HG03060 (cell line): ENCODE measurements around the gene EGLN1.

Source experiments
- ATAC-seq: cut with Tn5 transposase; IDR thresholded peaks from one replicate; pipeline ENCODE4 v1.9.1; 2021; ENCODE audit warnings: low read depth, moderate number of reproducible peaks; ENCODE audit not compliant: unreplicated experiment

The EGLN1 gene

DNA sequence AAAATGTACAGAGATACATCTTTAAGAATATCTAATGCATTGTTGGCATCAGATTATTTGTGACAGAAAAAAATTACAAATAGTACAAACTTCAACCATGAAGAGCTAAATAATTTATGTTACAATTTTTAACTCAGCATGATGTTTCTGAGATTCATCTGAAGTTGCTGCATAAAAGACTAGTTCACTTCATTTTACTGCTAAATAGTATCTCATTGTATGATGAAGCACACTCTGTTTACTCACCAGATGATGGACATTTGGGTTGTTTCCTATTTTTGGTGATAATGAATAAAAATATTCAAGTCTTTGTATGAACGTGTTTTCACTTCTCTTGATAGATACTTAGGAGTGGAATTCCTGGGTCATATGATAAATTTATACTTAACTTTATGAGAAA is 20.6 kb downstream of the EGLN1 start:
- no peak for ATAC-seq

DNA sequence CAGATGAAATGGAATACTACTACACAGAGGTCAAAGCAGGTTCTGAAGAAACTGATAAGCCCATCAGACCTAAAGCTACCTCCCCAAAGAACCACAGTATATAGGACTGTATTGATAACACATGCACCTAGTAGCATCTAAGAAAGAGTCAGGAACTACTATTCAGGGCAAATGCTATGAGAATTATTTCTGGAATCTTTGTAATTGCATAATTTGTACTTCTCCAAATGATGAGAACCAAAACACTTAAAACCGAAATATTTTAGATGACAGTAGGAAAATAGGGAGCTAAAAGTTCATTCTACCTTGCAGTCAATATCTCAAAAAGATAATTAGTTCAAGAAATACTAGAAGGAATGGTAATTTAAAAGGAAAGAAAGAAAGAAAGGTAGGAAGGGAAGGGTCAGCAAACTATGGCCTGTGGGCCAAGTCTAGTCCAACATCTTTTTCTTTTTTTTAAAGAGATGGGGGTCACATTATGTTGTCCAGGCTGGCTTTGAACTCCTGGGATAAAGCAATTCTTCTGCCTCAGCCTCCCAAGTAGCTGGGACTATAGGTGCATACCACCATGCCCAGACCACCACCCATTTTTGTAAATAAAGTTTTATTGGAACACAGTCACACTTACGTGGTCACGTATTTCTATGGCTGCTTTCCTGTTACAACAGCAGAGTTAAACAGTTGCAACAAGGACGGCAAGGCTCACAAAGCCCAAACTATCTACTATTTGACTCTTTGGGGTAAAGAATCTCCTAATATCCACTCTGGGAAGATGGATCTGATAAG is 24.0 kb downstream of the EGLN1 start:
- no peak for ATAC-seq

DNA sequence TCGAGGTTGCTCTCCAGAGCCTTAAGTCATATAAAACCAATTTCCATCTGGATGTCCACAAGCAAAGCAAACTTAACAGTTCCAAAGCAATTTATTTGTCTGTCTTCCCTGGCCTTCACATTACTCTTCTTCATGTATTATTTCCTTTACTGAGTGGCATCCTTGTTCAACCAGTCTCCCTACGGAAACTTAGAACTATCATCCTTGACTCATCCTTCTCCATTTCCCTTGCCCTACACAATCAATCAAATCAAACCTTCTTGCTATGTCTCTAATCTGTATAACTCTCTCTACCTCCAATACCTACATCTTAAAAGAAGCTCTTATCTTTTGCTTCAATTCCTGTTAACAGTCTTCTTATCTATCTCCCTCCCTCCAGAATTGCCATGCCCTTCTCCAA is 25.4 kb downstream of the EGLN1 start:
- no peak for ATAC-seq

DNA sequence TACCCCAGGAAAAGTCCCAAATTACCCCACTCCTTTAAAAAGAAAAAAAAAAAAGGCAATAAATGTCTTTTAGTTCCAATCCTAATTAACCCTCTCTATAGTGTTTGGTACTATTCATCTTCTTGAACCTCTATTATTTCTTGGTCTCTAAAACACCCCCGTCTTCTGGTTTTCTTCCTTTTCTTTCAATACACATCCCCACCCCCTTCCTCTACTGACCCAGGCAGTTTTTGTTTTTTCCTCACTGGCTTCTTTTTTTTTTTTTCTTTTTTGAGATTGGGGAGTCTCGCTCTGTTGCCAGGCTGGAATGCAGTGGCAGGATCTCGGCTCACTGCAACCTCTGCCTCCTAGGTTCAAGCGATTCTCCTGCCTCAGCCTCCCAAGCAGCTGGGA is 26.1 kb downstream of the EGLN1 start:
- no peak for ATAC-seq

DNA sequence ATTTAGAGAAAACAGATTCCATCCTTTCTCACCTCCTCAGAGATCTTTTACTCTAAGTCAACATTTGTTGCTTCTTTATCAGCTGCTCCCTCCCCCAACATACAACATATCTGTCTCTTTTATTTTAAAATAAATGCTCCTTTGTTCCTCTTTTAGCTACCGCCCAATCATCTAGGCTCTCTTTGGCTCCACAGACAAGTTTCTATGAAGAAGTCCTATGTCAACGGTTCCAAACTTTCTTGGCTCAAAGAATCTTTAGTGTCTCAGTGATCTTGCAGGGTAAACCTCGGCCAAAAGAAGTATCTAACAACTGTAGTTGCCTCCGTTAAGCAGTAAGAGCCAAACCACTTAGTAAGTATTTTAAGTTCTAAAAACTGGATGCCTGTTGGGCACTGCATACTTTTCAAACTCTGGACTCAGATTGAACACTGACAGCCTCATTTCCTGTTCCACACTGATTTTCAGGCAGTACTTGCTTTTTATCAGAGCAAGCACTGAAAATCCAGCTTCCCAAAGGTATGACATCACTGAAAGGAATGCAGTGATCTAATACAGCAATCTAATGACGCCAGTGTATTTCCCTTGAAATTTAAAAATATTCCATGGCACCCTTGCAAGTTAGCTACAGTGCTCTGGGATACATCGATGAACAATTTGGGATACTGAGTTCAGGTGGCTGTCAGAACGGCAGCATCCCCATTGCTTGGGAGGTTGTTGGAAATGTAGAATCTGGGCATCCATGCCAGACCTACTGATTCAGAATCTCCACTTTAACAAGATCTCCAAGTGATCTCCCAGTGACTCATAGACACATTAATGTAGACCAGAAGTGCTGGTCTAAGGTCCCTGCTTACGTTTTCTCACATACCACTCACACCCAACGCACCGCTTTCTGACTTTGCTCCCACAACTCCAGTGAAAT is 26.8 kb downstream of the EGLN1 start:
- ATAC-seq = no peak

DNA sequence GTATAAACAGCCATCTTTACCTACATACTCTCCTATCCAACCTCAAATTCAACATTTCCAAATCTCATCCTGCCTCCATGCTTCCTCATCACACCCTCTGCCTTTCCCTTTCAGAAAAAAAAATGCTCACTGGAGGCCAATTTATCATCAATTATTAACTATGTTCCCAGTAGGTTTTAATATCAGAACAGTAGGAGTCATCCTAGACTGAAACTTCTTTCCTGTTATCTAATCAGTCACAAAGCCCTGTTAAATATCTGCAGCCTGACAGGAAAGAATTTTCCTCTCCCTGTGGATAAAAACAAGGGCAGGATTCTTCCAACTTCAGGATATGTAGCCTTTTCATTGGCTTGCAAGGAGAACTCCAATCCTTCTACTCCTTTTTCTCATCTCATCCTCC is 28.4 kb downstream of the EGLN1 start:
- ATAC-seq = no peak

DNA sequence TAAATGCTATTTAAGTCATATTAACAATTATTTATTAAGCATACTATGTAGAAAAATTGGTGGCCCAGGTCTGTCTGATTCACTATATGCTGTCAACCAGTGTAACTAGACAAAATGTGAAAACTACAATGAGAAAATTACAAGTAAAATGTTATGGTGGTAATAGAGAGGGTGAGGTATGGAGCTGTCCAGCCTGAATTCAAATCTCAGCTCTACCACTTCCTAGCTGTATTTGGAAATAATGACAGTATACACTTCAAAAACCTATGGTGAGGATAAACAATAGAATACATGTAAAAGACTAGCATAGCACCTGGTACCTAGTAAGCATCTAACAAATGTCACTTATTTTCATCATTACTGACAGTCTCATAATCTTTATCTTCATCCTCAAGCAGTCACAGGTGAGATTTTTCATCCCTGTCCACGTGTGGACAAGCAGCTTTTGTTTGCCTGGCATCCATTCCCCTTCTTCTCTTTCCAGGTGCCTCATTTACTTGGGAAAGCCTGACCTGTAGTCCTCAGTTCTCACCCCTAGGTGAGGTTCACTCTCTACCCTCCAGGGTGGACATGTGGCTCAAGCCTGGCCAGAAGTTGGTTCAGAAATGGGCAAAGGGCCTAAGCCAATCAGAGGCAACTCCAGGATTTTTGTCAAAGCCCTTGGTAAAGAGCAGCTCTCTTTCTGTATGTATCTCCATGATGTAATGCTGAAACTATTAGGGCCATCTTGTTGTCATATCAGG is 29.5 kb downstream of the EGLN1 start:
- no peak for ATAC-seq

DNA sequence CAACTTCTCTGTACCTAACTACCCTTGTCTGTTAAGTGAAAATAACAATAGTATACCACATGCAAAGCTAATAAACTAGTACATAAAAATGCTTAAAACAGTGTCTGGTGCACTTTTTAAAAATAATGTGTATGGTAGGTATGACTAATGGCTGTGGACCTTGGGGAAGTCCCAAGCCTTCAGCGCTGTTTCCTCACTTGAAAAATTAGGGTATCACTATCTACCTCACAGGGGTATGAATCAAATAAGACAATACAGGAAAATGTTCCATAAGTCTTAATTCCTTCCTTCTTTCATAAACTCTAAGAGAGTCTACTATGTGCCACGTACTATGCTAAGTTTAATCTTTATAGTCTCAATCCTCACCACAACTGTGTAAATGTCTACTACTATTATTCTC is 32.0 kb downstream of the EGLN1 start:
- no peak for ATAC-seq

DNA sequence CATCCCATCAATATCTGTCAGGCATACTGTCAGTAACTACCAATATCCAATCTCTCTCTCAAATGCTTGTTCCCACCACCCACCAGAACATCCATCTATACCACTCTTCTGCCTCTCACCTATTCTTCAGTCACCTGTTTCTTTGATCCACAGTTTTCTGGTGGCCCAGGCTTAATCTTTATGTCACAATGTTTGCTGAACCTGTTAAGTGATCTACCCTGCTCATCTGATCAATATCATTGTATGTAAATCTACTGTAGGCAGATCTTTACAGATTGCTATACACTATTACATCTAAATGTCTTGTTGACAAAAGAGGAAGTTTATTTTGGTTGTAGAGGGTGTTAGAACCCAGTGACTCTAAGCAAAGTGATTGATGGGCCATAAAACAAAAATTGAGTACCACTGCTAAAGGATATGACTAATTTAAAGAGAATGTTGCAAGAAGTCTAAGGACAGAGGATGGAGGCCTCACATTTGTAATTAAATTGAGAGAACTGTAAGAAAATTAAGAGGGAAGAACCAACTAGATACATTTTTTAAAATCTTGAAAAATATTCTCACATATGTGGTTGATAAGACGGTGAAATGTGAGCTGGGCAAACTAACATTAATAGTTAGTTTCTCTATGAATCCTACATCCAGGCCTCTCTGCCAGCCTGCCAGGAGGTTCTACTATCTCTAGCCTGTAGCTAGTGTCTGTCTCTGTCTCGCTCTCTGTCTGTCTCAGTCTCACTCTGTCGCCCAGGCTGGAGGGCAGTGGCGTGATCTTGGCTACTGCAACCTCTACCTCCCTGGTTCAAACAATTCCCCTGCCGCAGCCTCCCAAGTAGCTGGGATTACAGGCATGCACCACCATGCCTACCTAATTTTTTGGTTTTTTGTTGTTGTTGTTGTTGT is 34.1 kb downstream of the EGLN1 start:
- ATAC-seq = no peak

DNA sequence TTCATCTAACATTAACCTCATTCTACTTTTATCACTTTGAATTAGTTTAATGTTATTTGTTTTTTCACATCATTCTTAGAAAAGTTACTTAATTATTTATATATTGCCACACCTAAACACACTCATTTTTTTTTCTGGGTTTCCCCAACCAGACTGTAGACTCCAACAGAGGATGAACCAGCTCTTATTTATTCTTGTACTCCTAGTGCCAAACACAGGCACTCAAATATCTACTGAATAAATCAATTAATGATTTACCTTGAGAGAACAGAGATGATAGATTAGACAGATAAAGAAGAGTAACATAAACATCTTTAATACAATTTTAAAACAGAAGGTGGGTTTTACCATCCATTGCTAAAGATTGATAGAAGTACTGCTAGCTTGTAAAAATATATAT is 35.6 kb downstream of the EGLN1 start:
- ATAC-seq = no peak

DNA sequence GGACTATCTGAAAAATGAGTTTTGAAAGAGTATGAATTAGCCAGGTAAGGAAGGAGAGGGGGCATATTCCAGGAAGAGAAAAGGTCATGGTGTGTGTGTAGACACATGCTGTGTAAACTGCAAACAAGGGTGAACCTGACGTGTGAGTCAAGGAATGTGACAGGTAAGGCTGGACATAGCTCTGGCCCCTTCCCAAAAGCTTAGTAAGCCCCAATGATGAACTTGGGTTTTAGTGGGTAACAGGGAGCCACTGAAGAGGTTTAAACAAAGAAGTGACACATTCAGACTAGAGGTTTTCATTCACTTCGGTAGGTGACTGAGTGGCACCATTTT is 36.7 kb downstream of the EGLN1 start:
- ATAC-seq = no peak

DNA sequence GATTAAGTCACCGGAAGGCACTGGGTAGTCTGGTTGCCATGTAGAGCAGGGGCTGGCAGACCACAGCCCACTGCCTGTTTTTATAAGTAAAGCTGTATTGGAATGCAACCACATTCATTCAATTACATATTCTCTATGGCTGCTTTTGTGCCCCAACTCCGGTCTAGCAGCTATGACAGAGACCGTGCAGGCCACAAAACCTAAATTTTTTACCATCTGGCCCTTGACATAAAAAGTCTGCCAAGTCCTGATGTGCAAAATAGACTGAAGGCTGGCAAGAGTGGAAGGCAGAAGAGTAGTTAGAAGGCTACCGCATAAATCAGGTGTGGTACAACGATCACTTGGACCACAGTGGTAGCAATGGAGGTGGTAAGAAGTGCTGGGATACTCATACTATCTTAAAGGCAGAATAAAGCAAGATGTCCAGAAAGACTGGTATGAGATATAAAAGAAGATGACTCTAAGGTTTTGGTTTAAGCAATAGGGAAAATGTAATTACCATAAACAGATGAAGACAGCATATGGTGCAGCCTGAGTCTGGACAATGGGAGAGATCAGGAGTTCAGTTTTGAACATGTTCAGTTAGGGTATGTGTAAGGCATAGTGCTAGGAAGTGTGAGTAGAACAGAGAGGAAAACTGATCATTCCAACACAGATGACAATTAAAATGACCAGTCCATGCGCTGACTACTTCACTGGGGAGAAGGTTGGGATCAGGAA is 37.2 kb downstream of the EGLN1 start:
- no peak for ATAC-seq

DNA sequence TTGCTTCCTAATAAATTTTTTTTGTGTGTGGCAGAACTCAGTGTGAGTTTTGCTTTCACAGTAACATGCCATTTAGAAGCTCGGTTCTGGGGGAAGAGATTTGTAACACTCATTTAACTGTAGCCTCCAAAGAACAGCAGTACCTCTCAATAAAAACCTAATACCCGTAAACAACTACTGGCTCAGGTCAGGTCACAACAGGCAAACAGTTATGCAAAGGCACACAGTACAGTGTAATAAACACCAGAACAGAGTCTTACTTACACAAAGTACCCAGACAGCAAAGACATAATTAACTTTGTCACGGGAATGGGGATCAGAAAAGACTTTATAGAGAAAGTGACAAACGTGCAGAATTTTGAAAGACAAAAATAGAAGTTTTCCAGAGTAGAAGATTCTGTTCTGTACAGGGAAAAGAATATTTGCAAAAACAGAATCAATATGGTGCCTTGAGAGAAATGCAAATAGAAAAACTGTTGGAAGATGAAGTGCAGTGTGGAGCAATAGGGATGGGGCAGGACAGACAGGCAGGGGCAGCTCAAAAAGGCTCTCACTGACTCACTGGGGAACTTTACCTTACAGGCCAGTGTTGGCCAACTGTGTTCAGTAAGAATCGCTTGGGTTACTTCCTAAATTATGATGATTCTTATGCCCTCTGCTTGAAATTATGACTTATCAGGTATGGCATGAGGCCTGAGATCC is 38.8 kb downstream of the EGLN1 start:
- no peak for ATAC-seq

DNA sequence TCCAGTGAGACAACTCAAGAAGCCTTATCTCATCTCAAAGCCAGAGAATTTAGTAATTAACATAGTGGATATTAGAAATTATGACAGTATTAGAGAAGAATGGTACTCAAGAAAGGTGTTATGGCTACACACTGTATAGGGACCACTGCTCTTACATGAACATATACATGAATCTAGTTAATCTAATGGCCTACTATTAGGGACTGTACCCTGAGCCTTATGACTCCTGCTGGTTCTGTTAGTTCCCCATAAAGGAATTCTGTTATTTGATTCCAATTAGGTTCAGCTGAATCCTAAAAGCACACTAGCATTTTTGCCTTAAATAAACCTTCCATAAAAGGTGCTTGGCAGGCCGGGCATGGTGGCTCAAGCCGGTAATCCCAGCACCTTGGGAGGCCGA is 39.7 kb downstream of the EGLN1 start:
- ATAC-seq = no peak

DNA sequence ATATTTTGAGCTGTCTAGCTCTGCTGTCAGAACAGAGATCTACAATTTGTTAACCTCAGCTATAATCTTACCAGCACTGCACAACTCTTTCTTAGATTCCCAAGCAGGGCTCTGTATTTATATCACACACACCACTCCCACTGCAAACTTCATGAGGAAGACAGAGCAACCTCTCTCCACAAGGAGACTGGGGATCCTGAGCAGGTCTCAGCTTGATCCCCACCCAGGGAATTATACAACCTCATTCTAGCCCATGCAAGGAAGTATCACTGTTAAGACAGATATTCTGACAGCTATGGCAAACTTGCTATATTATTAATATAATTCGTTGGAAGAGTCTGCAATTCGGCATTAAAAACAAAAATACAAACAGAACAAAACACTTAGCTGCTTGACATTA is 40.4 kb downstream of the EGLN1 start:
- no peak for ATAC-seq

DNA sequence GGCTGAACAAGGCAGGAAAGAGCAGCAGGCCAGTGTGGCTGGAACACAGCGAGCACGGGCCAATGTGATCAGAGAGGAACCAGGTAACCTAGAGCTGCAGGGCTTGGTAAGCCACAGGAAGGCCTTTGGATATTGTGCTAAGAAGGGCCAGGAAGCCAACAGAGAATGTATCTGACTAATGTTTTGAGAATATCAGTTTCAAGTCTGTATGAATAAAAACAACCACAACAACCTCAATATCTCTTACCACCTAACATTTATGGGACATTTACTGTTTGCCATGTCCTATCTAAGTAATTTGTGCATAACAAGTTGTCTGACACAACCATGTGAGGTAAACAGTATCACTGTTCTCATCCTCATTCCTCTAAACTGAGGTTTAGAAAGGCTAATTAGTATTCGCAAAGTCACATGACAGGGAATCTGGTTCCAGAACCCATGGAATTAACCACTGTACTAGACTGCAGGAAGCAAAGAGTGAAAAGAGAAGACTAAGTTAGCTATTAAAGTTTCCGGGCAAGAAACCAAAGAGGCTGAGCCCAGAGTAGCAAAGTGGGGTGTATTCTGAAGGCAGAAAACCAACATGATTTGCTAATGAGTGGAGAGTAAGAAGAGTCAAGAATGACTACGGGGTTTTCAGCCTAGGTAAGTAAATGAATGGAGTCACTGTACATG is 45.1 kb downstream of the EGLN1 start:
- ATAC-seq = no peak

DNA sequence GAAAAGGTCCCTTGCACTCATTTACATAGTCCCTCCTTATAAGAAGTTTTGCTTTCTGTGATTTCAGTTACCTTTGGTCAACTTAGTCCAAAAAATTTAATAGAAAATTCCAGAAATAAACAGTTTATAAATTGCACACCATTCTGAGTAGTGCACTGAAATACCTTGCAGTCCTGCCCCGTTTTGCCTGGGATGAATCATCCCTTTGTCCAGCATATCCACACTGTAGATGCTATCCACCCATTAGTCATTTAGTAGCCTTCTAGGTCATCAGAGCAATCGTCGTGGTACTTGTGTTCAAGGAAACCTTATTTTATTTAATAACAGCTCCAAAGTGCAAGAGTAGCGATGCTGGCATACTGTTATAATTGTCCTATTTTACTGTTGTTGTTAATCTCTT is 46.0 kb downstream of the EGLN1 start:
- no peak for ATAC-seq

DNA sequence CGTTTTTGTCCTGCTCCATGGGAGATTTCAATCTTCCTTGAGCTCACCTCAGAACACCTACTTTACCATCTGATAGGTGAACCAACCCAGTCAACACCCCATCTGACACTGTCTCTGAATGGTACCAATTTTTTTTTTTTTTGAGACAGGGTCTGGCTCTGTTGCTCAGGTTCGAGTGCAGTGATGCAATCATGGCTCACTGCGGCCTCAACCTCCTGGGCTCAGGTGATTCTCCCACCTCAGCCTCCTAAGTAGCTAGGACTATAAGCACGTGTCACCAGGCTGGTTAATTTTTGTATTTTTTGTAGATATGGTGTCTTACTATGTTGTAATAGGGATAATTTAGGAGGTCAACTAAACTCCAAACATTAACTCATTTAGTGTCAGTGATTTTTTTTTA is 47.7 kb downstream of the EGLN1 start:
- no peak for ATAC-seq

DNA sequence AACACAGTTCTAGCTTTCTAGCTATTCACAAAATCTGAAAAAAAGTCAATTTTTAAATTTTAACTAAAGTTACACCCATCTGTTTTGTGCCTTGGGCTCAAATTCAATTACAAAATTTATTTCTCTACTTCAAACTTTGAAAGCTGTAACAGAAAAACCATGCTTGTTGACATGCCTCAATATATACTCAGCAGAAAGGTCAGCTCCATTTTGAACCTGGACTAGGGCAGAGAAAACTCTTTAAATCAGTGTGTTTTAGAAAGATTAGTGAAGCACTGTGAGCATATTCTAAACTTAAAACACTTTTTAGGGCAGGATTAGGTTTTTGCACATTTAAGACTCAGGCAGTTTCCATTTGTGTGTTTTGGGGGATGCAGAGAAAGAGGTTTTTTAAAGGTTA is 49.6 kb downstream of the EGLN1 start:
- no peak for ATAC-seq
